T-helper 2 cell treated with Interferon-gamma antibody and Interleukin-4, amounts not matched to agents 5 μg/mL and 100 μg/mL, for 36 hours (primary cell): Measurements from ENCODE around the gene PLXNA4.
A peak's percentile ranks its signal among the peaks of the same experiment; 100 is the strongest.

ENCODE experiments used
- DNase-seq: peaks from one replicate; pipeline ENCODE4 v3.0.0; 2021; ENCODE audit warnings: low spot score
- H3K27ac Mint-ChIP-seq: one replicate; pipeline ENCODE4 v1.8.0; 2021; ENCODE audit warnings: mild to moderate bottlenecking, mixed read lengths
- H3K27me3 Mint-ChIP-seq: one replicate; pipeline ENCODE4 v1.8.0; 2021; ENCODE audit warnings: low read depth, mixed read lengths
- H3K36me3 Mint-ChIP-seq: one replicate; pipeline ENCODE4 v1.8.0; 2021; ENCODE audit warnings: low read depth, mixed read lengths
- H3K4me1 Mint-ChIP-seq: one replicate; pipeline ENCODE4 v1.8.0; 2021; ENCODE audit warnings: low read depth, mixed read lengths
- H3K4me3 Mint-ChIP-seq: one replicate; pipeline ENCODE4 v1.8.0; 2022; ENCODE audit warnings: mild to moderate bottlenecking, moderate library complexity, mixed read lengths
- H3K9me3 Mint-ChIP-seq: one replicate; pipeline ENCODE4 v1.8.0; 2021; ENCODE audit warnings: mixed read lengths

The PLXNA4 gene

DNA sequence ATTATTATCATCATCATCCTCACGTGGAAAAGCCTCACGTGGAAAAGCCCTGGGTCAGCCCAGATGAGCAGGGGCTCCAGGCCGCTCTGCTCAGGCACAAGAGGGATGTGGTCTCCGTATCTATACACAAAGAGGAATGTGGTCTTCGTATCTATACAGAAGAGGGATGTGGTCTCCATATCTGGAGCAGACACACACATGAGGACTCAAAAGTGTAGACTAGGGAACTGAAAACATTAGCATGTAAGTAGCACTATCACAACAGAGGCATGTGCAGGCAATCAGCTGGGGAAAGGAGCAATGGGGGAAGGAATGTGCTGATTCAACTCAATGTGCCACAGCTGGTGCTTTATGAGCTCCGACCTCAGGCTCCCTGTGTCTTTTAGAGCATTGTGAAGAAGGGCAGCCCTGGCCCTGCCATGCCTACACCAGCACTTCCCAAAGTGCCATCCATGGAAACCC, 86.5 kb downstream of the PLXNA4 start:
- DNase-seq, result no peak
- Mint-ChIP-seq H3K4me1 (peaks cover 37% of the 10 kb centered on the region), H3K36me3 (peaks cover 15% of the 10 kb centered on the region), H3K9me3 (no peaks in the 10 kb centered on the region), H3K4me3 (no peak overlapping the region), H3K27me3 (peaks cover 29% of the 10 kb centered on the region), H3K27ac (no peak overlapping the region)

DNA sequence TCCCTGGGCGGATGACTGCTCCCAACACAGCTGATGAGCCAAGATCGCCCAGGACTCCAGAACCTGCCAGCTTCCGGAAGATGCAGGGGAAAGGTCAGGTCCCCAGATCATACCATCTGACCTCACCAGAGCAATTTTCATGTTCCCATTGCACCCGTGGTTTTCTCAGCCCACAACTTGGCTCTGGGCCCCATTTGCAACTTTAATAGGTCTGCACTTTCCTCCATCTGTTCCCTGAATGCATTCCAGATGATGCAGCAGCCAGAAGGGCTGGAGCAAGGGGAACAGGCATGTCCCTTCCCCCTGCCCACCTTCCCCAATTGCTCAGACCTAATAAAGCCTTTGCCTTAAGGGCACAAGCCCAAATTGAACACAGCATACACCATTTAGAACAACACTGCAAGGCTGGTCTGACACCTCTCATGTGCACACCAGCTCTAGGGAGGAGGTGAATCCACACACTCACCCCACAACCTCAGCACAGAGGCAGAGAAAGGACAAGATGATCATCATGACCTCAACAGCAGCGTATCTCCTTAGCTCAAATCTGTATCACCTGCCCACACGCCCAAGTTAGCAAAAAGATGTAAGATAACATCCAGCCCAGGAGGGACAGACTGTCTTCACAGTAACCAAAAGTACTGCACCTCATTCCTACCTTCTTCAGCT, 87.5 kb downstream of the PLXNA4 start:
- peaks cover 15% of the 10 kb centered on the region for H3K36me3 Mint-ChIP-seq
- peaks cover 35% of the 10 kb centered on the region for H3K27me3 Mint-ChIP-seq
- no peak for DNase-seq
- H3K27ac Mint-ChIP-seq, result no peak overlapping the region
- H3K4me1 Mint-ChIP-seq, result peaks cover 37% of the 10 kb centered on the region
- H3K4me3 Mint-ChIP-seq, result no peak overlapping the region
- no peaks in the 10 kb centered on the region for H3K9me3 Mint-ChIP-seq

DNA sequence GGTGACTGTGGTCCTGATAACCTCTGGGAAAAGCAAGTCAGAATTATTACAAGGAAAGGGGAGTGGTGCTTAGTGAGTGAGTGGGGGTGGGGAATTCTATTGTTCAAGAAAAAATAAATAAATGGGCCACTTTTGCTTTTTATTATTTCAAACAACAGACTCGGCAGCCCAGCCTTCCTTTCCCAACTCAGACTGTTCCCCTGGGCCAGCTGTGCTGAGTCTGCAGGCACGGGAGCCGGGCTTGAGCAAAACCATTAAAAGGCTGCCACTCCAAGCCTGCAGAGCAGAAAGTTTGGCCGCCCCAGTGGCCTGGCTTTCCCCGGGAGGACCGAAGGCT, 90.0 kb downstream of the PLXNA4 start:
- Mint-ChIP-seq H3K4me1 (peaks cover 25% of the 10 kb centered on the region), H3K4me3 (no peak overlapping the region), H3K36me3 (peaks cover 12% of the 10 kb centered on the region), H3K27me3 (peaks cover 42% of the 10 kb centered on the region), H3K27ac (peak overlapping the region; percentile 2), H3K9me3 (no peaks in the 10 kb centered on the region)
- DNase-seq, result no peak

DNA sequence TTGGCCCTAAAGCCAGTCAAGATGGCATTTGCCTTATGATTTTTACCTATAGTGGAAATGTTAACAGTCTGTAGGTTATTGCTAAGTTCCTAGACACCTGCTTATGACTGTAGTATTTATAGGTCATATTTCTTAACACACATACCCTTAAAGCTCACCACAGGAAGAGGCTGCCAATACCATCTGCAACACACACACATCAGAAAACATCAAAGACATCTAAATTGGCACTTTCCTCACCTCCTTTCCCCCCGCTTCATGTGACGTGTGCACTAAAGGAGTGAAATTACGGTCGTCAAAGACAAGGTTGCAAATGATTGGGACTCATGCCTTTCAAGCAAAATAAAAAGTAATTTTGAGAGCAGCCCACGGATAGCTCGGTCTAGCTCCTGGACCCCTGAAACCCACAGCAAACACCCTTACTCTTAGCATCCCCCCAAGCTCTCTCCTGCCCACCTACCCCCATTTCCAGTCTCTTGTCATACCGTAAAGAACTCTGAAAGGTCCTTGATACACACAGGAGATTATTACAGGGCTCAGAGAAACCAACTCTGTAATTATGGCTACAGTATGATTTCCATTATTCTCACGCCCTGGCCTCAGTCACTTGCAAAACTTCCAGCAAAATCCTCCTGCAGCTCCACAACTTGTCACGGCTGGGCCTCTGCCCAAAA, 90.5 kb downstream of the PLXNA4 start:
- no peaks in the 10 kb centered on the region for H3K9me3 Mint-ChIP-seq
- peaks cover 42% of the 10 kb centered on the region for H3K27me3 Mint-ChIP-seq
- no peak overlapping the region for H3K4me3 Mint-ChIP-seq
- no peak for DNase-seq
- H3K36me3 Mint-ChIP-seq, result peaks cover 12% of the 10 kb centered on the region
- H3K4me1 Mint-ChIP-seq, result peaks cover 25% of the 10 kb centered on the region
- peak overlapping the region; percentile 2 for H3K27ac Mint-ChIP-seq

DNA sequence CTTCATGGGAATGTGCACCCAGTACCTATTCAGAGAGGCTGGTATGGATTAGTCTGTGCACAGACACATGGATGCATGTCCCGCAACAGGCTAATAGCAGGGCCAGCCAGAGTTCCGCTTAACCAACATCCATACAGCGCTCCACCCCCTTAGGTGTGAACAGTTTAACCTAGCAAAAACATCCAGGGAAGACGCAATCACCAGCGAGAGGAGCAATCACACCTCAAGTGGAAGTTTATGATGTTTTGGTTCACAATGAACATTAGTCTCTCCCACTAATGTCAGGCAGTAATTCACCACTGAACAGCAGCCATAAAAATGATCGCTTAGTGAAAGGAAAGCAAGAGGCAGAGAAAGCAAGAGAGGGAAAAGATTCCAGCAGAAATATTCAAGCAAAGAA, 91.1 kb downstream of the PLXNA4 start:
- peaks cover 25% of the 10 kb centered on the region for H3K4me1 Mint-ChIP-seq
- no peak overlapping the region for H3K4me3 Mint-ChIP-seq
- no peaks in the 10 kb centered on the region for H3K9me3 Mint-ChIP-seq
- H3K27me3 Mint-ChIP-seq, result peaks cover 42% of the 10 kb centered on the region
- H3K27ac Mint-ChIP-seq, result no peak overlapping the region
- no peak for DNase-seq
- peaks cover 12% of the 10 kb centered on the region for H3K36me3 Mint-ChIP-seq

DNA sequence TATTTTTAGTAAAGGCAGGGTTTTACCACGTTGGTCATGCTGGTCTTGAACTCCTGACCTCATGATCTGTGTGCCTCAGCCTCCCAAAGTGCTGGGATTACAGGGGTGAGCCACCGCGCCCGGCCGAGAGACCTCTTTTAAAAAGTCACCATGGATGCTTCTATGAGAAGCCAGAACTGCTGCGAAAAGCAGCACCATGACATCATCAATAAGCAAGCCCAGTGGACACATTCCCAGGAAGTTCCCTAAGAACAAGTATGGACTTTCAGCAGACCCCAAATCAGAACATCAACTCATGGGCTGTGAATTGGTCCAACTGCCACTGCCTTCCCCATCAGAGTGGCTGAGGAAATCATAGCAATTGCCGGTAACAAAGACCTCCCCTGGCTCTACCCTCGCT, 93.4 kb downstream of the PLXNA4 start:
- Mint-ChIP-seq H3K9me3 (no peaks in the 10 kb centered on the region), H3K4me3 (no peak overlapping the region), H3K27ac (no peak overlapping the region), H3K27me3 (peaks cover 30% of the 10 kb centered on the region), H3K36me3 (peaks cover 4% of the 10 kb centered on the region), H3K4me1 (peaks cover 18% of the 10 kb centered on the region)
- no peak for DNase-seq

DNA sequence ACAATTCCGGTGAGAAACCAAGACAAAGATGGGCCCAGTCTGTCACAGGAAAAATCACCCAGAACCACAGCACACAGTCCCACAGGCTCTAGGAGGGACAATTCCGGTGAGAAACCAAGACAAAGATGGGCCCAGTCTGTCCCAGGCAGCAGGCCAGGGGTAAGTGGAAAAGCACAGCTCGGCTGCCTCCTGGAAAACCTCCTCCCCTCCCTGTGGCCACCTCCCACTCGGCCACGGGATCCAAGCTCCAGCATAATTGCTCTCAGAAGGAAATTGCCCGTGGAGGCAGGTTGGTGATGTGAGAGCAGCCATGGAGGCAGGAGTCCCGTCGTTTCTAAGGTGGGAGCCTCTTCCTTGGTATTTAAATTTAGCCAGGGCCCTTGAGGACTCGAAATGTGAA, 95.7 kb downstream of the PLXNA4 start:
- DNase-seq, result no peak
- Mint-ChIP-seq H3K36me3 (no peaks in the 10 kb centered on the region), H3K4me1 (peaks cover 10% of the 10 kb centered on the region), H3K9me3 (no peaks in the 10 kb centered on the region), H3K4me3 (no peak overlapping the region), H3K27ac (no peak overlapping the region), H3K27me3 (peaks cover 35% of the 10 kb centered on the region)

DNA sequence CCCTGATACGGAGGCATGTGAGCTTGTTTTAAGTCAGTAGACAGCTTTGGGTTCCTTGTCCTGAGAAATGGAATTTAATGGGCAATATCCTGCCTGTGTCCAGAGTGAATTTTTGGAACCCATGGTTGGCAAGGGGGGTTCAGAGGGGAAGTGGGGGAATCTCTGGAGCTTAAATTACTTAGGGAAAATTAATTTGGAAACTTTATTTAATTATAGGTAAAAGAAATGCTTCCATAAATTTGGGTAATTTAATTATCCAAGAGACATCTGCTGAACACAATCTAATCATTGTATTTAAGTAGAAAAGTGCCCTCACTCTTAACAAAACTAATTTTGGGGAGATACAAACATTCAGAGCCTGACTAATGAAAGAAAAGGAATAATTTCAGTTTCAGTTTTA, 99.7 kb downstream of the PLXNA4 start:
- Mint-ChIP-seq H3K9me3 (no peaks in the 10 kb centered on the region), H3K27ac (no peak overlapping the region), H3K4me3 (no peak overlapping the region), H3K27me3 (peaks cover 48% of the 10 kb centered on the region), H3K36me3 (no peaks in the 10 kb centered on the region), H3K4me1 (peaks cover 22% of the 10 kb centered on the region)
- no peak for DNase-seq

DNA sequence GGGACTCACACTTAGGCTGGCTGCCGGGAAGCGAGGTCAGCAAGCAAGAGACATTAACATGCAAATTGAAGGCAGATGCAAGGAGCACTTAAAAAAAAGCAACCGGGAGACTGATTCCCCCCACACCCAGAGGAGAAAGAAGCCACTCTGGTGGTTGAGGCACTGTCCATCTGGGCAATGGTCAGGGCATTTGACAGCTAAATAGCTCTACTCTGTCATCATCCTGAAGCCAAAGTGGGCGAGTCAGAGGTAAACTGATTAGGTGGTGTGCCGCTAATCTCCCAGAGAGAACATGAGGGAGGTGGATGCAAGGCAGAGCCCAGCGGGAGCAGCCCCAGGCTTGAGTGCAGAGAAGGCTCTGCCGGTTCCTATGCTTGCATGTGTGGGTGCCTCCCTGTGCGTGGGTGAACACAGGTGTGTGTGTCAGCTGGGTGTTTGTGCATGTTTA, 100.6 kb downstream of the PLXNA4 start:
- Mint-ChIP-seq H3K4me3 (no peak overlapping the region), H3K27ac (no peak overlapping the region), H3K36me3 (no peaks in the 10 kb centered on the region), H3K9me3 (no peaks in the 10 kb centered on the region), H3K27me3 (peaks cover 51% of the 10 kb centered on the region), H3K4me1 (peaks cover 22% of the 10 kb centered on the region)
- DNase-seq, result no peak

DNA sequence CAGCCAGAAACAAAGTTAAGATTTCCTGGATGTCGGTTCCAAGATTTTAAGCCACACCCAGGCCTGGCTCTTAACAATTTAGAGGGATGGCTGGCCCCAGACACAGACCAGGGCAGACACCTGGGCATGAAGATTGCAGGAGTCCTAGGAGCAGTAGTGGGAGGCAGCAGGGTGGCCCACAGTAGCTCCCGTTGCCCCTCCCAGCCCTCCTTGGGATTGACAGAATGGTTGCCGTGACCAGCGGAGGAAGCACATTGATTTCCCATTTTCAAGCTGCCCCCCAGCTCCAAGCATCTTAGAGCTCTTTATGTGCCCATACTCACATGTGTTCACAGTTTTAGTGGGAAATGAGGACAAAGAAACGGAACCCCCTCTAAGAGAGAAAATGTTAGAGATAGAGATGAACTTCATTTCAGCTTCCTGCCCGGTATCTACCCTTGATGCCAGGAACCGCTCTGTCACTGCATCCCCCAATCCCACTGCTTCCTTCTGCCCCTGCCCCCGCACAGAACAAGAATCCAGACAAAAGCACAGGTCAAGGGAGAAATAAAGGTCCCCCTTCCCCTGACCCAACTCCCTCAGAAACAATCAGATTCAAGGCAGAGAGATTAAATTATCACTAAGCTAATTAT, 101.1 kb downstream of the PLXNA4 start:
- peaks cover 54% of the 10 kb centered on the region for H3K27me3 Mint-ChIP-seq
- H3K4me1 Mint-ChIP-seq, result peaks cover 24% of the 10 kb centered on the region
- H3K36me3 Mint-ChIP-seq, result peaks cover 2% of the 10 kb centered on the region
- H3K9me3 Mint-ChIP-seq, result no peaks in the 10 kb centered on the region
- no peak overlapping the region for H3K27ac Mint-ChIP-seq
- no peak for DNase-seq
- no peak overlapping the region for H3K4me3 Mint-ChIP-seq

DNA sequence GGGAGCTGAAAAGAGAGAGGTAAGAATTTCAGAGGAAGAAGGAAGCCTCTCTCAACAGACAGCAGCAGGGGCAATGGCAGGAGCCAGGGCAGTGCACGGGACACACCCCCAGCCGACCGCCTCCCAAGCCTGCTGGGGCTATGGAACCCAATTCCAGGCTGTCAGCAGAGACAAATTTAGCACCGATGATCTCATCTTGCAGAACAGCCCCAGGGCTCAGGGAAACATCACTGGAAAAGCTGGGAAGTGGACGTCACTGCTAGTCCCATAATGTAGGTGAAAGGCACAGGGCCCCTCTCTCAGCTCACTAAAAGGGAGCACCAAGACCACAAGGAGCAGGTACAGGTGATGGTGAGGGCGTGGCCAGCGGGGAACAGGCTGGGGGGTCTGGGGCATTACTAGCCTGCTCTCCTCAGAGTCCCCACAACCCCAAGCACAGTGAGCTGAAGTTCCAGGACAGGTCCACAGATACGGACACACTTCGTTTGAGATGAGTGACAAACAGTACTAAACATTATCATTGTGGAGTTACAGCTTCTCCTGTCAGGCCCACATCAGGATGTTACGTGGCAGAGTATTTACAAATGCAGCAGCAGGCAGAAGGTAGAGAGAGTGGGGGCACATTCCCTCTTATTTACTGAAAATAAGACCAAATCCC, 103.7 kb downstream of the PLXNA4 start:
- no peak for DNase-seq
- Mint-ChIP-seq H3K4me1 (peaks cover 24% of the 10 kb centered on the region), H3K9me3 (no peaks in the 10 kb centered on the region), H3K4me3 (no peak overlapping the region), H3K27me3 (peaks cover 60% of the 10 kb centered on the region), H3K36me3 (peaks cover 2% of the 10 kb centered on the region), H3K27ac (no peak overlapping the region)

DNA sequence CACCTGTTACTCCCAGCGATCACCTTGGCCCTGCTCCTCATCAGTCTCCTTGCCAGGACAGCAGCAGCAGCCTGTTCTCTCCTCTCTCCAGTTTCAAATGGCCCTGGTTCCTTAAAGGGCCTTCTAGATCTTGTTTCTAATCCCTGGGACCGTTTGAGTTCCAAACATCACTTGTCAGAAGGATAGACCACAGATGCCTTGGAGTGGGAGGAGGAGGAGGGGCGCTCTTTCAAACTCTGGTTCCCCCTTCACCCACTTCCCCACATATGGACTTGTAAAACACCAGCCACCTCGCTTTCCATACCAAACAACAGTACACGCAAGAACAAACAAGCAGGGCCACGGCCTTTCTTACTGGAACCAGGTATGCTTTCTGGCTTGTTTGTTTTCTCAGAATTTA, 104.8 kb downstream of the PLXNA4 start:
- Mint-ChIP-seq H3K36me3 (peaks cover 2% of the 10 kb centered on the region), H3K27ac (no peak overlapping the region), H3K27me3 (peaks cover 57% of the 10 kb centered on the region), H3K4me1 (peaks cover 23% of the 10 kb centered on the region), H3K4me3 (no peak overlapping the region), H3K9me3 (no peaks in the 10 kb centered on the region)
- DNase-seq, result no peak

DNA sequence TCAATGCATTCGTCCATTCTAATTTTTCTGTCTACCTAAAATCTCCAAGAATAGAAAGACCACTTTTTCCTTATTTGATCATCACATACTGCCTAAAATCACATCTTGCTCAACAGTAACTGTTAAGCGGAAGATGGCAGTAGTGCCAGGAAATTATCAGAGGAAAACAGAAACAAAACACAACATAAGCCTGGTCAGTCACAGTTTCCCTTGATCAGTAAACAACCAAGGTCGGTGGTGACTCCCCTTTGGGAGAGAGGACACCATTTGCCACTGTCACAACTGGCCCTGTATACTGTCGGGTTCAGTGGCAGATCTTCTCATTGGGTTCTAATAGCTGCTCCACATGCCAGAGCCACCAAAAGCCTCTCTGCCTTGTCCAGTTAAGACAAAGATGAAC, 106.6 kb downstream of the PLXNA4 start:
- Mint-ChIP-seq H3K4me3 (no peak overlapping the region), H3K36me3 (peaks cover 4% of the 10 kb centered on the region), H3K4me1 (peaks cover 21% of the 10 kb centered on the region), H3K27me3 (peaks cover 41% of the 10 kb centered on the region), H3K27ac (no peak overlapping the region), H3K9me3 (no peaks in the 10 kb centered on the region)
- DNase-seq, result no peak

DNA sequence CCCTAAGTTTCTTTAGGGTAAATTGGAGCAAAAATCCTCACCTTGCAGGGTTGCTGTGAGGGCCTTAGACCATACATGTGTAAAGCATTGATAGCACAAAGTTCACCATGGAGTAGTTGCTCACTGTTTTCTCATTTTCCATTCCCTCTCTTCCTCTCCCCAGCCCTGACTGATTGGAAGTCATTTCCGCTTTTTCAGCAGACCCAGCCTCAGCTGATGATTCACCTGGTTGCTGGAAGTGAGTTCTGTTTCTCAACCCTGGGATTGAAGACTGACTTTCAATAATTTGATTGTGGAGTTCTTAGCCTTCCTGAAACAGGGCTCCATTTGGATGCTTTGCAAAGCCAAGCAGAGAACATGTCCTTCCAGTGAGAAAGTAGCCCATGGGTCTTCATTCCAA, 107.0 kb downstream of the PLXNA4 start:
- no peak for DNase-seq
- Mint-ChIP-seq H3K9me3 (no peaks in the 10 kb centered on the region), H3K36me3 (peaks cover 4% of the 10 kb centered on the region), H3K27ac (no peak overlapping the region), H3K27me3 (peaks cover 37% of the 10 kb centered on the region), H3K4me3 (no peak overlapping the region), H3K4me1 (peaks cover 17% of the 10 kb centered on the region)
